ENCODE results near the gene ADAMTS9. TPM values are rescaled to one million over a fixed set of nuclear protein-coding genes. Genes with fewer than 3 reads are reported as not detected.

The ADAMTS9 gene
- total and polyA plus RNA-seq, 10 of the 15 experiments (the other 5 are each of a cell fraction or from before 2014, with no cell fraction given) = 0.08 TPM; not detected in 9

GRCh38 chr3:64601824-64602223 lies 86.0 kb downstream of the ADAMTS9 start:
- Histone ChIP-seq H3K4me1 (ENCODE audit: control insufficient read depth, insufficient read depth, low read length) (no peaks in the 10 kb centered on the region), H3K79me2 (ENCODE audit: control insufficient read depth, insufficient read depth, low read length) (no peaks in the 10 kb centered on the region), H4K20me1 (ENCODE audit: control insufficient read depth, insufficient read depth) (no peaks in the 10 kb centered on the region), H3K4me2 (ENCODE audit: control insufficient read depth, insufficient read depth) (no peak overlapping the region), H3K9me3 (replicated peaks; ENCODE audit: control insufficient read depth, insufficient read depth, low read length) (no peaks in the 10 kb centered on the region), H3K36me3 (ENCODE audit: control insufficient read depth in 2 of 2, insufficient read depth in 2 of 2, low read length in 1 of 2) (no peaks in the 10 kb centered on the region), H3K27me3 (replicated peaks in 1 of 2; ENCODE audit: control insufficient read depth in 2 of 2, insufficient read depth in 2 of 2, low read length in 1 of 2) (no peaks in the 10 kb centered on the region; a peak in 1 of 4 replicates), H3K4me3 (no peak overlapping the region), H3K27ac (ENCODE audit: control insufficient read depth, insufficient read depth) (no peak overlapping the region), H2AFZ (ENCODE audit: control insufficient read depth, low read depth, low read length) (no peak overlapping the region), H3K9ac (ENCODE audit: control insufficient read depth, insufficient read depth, low read length) (no peak overlapping the region)
- in situ Hi-C loops (cut with MboI) (no loop called here), intact Hi-C loops (cut with micrococcal nuclease; ENCODE audit: unreplicated experiment) (no loop called here)
- no peak for ATAC-seq
- no TSS peak for BruUV-seq (replicated peaks)
- POLR2A ChIA-PET = no interaction called here
- FAIRE-seq = no peak
- SMC1A ChIA-PET (ENCODE audit: uncharacterized antibody, unreplicated experiment) = no interaction called here
- TF ChIP-seq CEBPB (IDR thresholded peaks at IDR 0.05; ENCODE audit: borderline replicate concordance in 1 of 2, low read depth in 2 of 2, low read length in 2 of 2) (no peak), CHD2 (IDR thresholded peaks at IDR 0.05; ENCODE audit: borderline replicate concordance, low read depth, low read length) (no peak), STAT1 (conservative IDR thresholded peaks at IDR 0.05) (no peak), KDM1A (IDR thresholded peaks at IDR 0.05; ENCODE audit: borderline replicate concordance) (no peak), WRNIP1 (IDR thresholded peaks at IDR 0.05; ENCODE audit: borderline replicate concordance, low read depth, low read length) (no peak), TCF7 (IDR thresholded peaks at IDR 0.05; ENCODE audit: borderline replicate concordance) (no peak), POLR2A (IDR thresholded peaks at IDR 0.05; ENCODE audit: low read depth, low read length) (no peak), MEF2A (IDR thresholded peaks at IDR 0.05; ENCODE audit: insufficient read depth, low read depth, low read length) (no peak), HCFC1 (IDR thresholded peaks at IDR 0.05; ENCODE audit: low read length) (no peak), HDAC2 (IDR thresholded peaks at IDR 0.05) (no peak), PML (IDR thresholded peaks at IDR 0.05; ENCODE audit: low read length) (no peak), STAT3 (IDR thresholded peaks at IDR 0.05; ENCODE audit: low read depth, low read length) (no peak), ZZZ3 (IDR thresholded peaks at IDR 0.05; ENCODE audit: control insufficient read depth, insufficient read length, low read depth) (no peak)
- TF ChIP-seq, protein P1, sequence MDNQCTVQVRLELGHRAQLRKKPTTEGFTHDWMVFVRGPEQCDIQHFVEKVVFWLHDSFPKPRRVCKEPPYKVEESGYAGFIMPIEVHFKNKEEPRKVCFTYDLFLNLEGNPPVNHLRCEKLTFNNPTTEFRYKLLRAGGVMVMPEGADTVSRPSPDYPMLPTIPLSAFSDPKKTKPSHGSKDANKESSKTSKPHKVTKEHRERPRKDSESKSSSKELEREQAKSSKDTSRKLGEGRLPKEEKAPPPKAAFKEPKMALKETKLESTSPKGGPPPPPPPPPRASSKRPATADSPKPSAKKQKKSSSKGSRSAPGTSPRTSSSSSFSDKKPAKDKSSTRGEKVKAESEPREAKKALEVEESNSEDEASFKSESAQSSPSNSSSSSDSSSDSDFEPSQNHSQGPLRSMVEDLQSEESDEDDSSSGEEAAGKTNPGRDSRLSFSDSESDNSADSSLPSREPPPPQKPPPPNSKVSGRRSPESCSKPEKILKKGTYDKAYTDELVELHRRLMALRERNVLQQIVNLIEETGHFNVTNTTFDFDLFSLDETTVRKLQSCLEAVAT (IDR thresholded peaks at IDR 0.05) = no peak
- DNase-seq (ENCODE audit: low read depth, low spot score) = no peak
- 63% methylated on average over 9 of the region's 9 CpGs for WGBS (ENCODE audit: insufficient coverage, insufficient replicate concordance, low lambda C conversion rate, missing lambda C conversion rate)
- RAD21 ChIA-PET (ENCODE audit: unreplicated experiment) = no interaction called here
- CTCF ChIA-PET = no interaction called here
